Myocyte (in vitro differentiated cells): ENCODE measurements around the gene REXO1. TPM values are rescaled to one million over a fixed set of nuclear protein-coding genes. Genes with fewer than 3 reads are reported as not detected.
"Not testable (repeated sequence)": the region's sequence is repeated elsewhere in the genome, so short reads cannot be mapped to it uniquely, and the experiment has no call there.

Experiments used
- DNase-seq: peaks from one replicate; pipeline ENCODE4 v3.0.0-alpha.2; 2012; ENCODE audit warnings: low read depth
- polyA plus RNA-seq: library from polyadenylated mRNA; unstranded; fragments of >200 nt; gene quantifications from one replicate; pipeline ENCODE4 v1.2.1, GENCODE V29; 2012; ENCODE audit warnings: missing spikeins
- total RNA-seq: library from RNA; depleted of rRNA; stranded (reverse); fragments of >200 nt; gene quantifications from 2 replicates; pipeline ENCODE4 v1.2.3, GENCODE V29; 2014

REXO1 gene
- total RNA-seq: 9.0 and 9.4 TPM in 2 replicates
- 18.7 TPM for polyA plus RNA-seq

GRCh38 chr19:1848399-1849131 lies at the start of gene REXO1:
REXO1 (minus strand) TSS chr19:1848483; CDS start chr19:1848358, 125 bp downstream.
- DNase-seq: peak; percentile 94

- no peak for DNase-seq
Observed at GRCh38 chr19:1896508-1896907, 48.2 kb upstream of the REXO1 start.

- DNase-seq: no peak
Observed at GRCh38 chr19:1893791-1894190, 45.5 kb upstream of the REXO1 start.

- no peak for DNase-seq
Observed at GRCh38 chr19:1889907-1890306, 41.6 kb upstream of the REXO1 start.

GRCh38 chr19:1888385-1888784 lies 40.1 kb upstream of the REXO1 start:
- no peak for DNase-seq

- DNase-seq: not testable (repeated sequence)
Observed at GRCh38 chr19:1886360-1886759, 38.1 kb upstream of the REXO1 start.

GRCh38 chr19:1885398-1886119 lies 37.3 kb upstream of the REXO1 start, which contains the start of gene ABHD17A:
ABHD17A (minus strand) TSS chr19:1885496; CDS start chr19:1881566, 3,930 bp downstream.
- DNase-seq: peak; percentile 93

- DNase-seq: no peak
Observed at GRCh38 chr19:1884719-1885334, 36.5 kb upstream of the REXO1 start.

- no peak for DNase-seq
Observed at GRCh38 chr19:1884291-1884718, 36.0 kb upstream of the REXO1 start.

- DNase-seq: no peak
Observed at GRCh38 chr19:1883784-1884183, 35.5 kb upstream of the REXO1 start.

- DNase-seq: no peak
Observed at GRCh38 chr19:1882786-1883692, 34.8 kb upstream of the REXO1 start.

- no peak for DNase-seq
Observed at GRCh38 chr19:1882089-1882785, 34.0 kb upstream of the REXO1 start.

GRCh38 chr19:1881393-1882088 lies 33.3 kb upstream of the REXO1 start:
- not testable (repeated sequence) for DNase-seq

GRCh38 chr19:1880611-1881392 lies 32.5 kb upstream of the REXO1 start:
- no peak for DNase-seq

GRCh38 chr19:1879982-1880381 lies 31.7 kb upstream of the REXO1 start:
- not testable (repeated sequence) for DNase-seq

GRCh38 chr19:1878583-1878982 lies 30.3 kb upstream of the REXO1 start:
- DNase-seq: not testable (repeated sequence)

- DNase-seq: not testable (repeated sequence)
Observed at GRCh38 chr19:1877280-1877660, 29.0 kb upstream of the REXO1 start.

GRCh38 chr19:1876496-1877279 lies 28.4 kb upstream of the REXO1 start:
- not testable (repeated sequence) for DNase-seq
